GM19238 (cell line): ENCODE data around the gene HOXA3.

Experiments
- DNase-seq: peaks from one replicate; pipeline ENCODE4 v3.0.0; 2011; ENCODE audit warnings: low spot score; ENCODE audit not compliant: insufficient read length

Gene HOXA3

GRCh38 chr7:27189295-27189996 is 37.1 kb upstream of the HOXA3 start:
- no peak for DNase-seq

- no peak for DNase-seq
These were observed 36.3 kb upstream of the HOXA3 start for GRCh38 chr7:27188386-27189294.

- no peak for DNase-seq
These were observed 35.3 kb upstream of the HOXA3 start for GRCh38 chr7:27187475-27188385.

GRCh38 chr7:27186668-27187474 is 34.5 kb upstream of the HOXA3 start:
- no peak for DNase-seq

- DNase-seq: no peak
These were observed 33.7 kb upstream of the HOXA3 start for GRCh38 chr7:27185854-27186667.

GRCh38 chr7:27185013-27185853 is 32.9 kb upstream of the HOXA3 start, which contains the start of gene HOXA11:
Gene HOXA11 (minus strand): TSS chr7:27185232. CDS start chr7:27185144, 88 bp downstream.
- no peak for DNase-seq

- no peak for DNase-seq
These were observed 32.1 kb upstream of the HOXA3 start for GRCh38 chr7:27184337-27185012.

GRCh38 chr7:27183682-27184336 is 31.4 kb upstream of the HOXA3 start:
- no peak for DNase-seq

- no peak for DNase-seq
These were observed 30.7 kb upstream of the HOXA3 start for GRCh38 chr7:27182861-27183681.

GRCh38 chr7:27182285-27182841 is 30.0 kb upstream of the HOXA3 start:
- no peak for DNase-seq

- no peak for DNase-seq
These were observed 29.5 kb upstream of the HOXA3 start for GRCh38 chr7:27181795-27182275.

- DNase-seq: no peak
These were observed 28.3 kb upstream of the HOXA3 start for GRCh38 chr7:27180431-27181420.

GRCh38 chr7:27179503-27180430 is 27.4 kb upstream of the HOXA3 start:
- DNase-seq: peak; percentile 74

- no peak for DNase-seq
These were observed 26.6 kb upstream of the HOXA3 start for GRCh38 chr7:27179030-27179429.
